ENCODE data around the gene SLC35D1. TPM values are rescaled to one million over a fixed set of nuclear protein-coding genes. Genes with fewer than 3 reads are reported as not detected.

The SLC35D1 gene
- total and polyA plus RNA-seq, 4 donors: 22.9 to 100 (median 29.5) TPM

DNA sequence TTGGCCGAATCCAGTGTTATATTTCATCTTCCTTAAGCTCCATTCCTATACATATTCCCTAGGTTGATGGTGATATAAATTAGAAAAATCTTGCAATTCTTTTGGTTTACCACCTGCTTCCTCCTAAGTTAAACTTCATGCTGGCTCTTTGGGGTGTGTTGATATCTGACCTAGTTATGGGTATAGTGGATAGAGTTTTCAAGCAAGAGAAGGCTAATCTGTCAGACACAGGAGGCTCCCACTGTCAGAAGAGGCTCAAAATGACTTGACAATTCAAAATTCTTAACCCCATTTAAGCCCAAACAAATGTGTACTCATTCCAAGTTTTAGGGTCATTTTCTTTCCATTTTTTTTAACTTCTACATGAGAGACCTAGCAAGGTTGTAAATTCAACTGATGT, 8.5 kb upstream of the SLC35D1 start:
- Histone ChIP-seq H3K4me3 (ENCODE audit: low read depth in 1 of 3, low read length in 3 of 3) (no peak overlapping the region), H3K27me3 (ENCODE audit: control insufficient read depth in 4 of 4, insufficient read depth in 4 of 4, low read length in 3 of 4) (no peaks in the 10 kb centered on the region)
- 97% methylated on average over 1 of the region's 1 CpG for WGBS

GRCh38 chr1:67061266-67061665, 7.3 kb upstream of the SLC35D1 start:
- H3K27ac ChIP-seq (ENCODE audit: low read depth in 1 of 2, low read length in 2 of 2): no peak overlapping the region
- H3K4me3 ChIP-seq (ENCODE audit: low read depth in 1 of 3, low read length in 3 of 3): no peak overlapping the region
- H3K9ac ChIP-seq (ENCODE audit: low read depth in 1 of 2, low read length in 2 of 2): no peak overlapping the region
- no peak for DNase-seq (ENCODE audit: low spot score)
- H3K27me3 ChIP-seq (ENCODE audit: control insufficient read depth in 4 of 4, insufficient read depth in 4 of 4, low read length in 3 of 4): no peaks in the 10 kb centered on the region
- 94% methylated on average over 2 of the region's 2 CpGs for WGBS
- TF ChIP-seq EGR1 (IDR thresholded peaks at IDR 0.05; ENCODE audit: low read depth in 2 of 2) (no peak), TAF1 (conservative IDR thresholded peaks at IDR 0.05) (no peak), NR2F2 (IDR thresholded peaks at IDR 0.05) (no peak), JUND (IDR thresholded peaks at IDR 0.05) (no peak), ATF3 (IDR thresholded peaks at IDR 0.05) (no peak), FOXA2 (IDR thresholded peaks at IDR 0.05) (no peak), MAX (IDR thresholded peaks at IDR 0.05) (no peak), HNF4A (conservative IDR thresholded peaks at IDR 0.05) (no peak)
- TF ChIP-seq, protein P1, sequence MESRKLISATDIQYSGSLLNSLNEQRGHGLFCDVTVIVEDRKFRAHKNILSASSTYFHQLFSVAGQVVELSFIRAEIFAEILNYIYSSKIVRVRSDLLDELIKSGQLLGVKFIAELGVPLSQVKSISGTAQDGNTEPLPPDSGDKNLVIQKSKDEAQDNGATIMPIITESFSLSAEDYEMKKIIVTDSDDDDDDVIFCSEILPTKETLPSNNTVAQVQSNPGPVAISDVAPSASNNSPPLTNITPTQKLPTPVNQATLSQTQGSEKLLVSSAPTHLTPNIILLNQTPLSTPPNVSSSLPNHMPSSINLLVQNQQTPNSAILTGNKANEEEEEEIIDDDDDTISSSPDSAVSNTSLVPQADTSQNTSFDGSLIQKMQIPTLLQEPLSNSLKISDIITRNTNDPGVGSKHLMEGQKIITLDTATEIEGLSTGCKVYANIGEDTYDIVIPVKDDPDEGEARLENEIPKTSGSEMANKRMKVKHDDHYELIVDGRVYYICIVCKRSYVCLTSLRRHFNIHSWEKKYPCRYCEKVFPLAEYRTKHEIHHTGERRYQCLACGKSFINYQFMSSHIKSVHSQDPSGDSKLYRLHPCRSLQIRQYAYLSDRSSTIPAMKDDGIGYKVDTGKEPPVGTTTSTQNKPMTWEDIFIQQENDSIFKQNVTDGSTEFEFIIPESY (IDR thresholded peaks at IDR 0.05): no peak
- no peaks in the 10 kb centered on the region for H3K36me3 ChIP-seq (ENCODE audit: control insufficient read depth in 4 of 4, insufficient read depth in 3 of 4, low read depth in 1 of 4, low read length in 3 of 4)
- no peaks in the 10 kb centered on the region for H3K4me1 ChIP-seq (ENCODE audit: control insufficient read depth in 4 of 4, insufficient read depth in 4 of 4, low read length in 3 of 4)
- H3K9me3 ChIP-seq (ENCODE audit: control insufficient read depth in 4 of 4, low read length in 3 of 4): no peaks in the 10 kb centered on the region

More for the DNA sequence above, 8.5 kb upstream of the SLC35D1 start:
- Histone ChIP-seq H3K9me3 (ENCODE audit: control insufficient read depth in 4 of 4, low read length in 3 of 4) (peaks cover 0 to under 1% (median under 1%) of the 10 kb centered on the region in 4 donors), H3K4me1 (ENCODE audit: control insufficient read depth in 4 of 4, insufficient read depth in 4 of 4, low read length in 3 of 4) (no peaks in the 10 kb centered on the region), H3K36me3 (ENCODE audit: control insufficient read depth in 4 of 4, insufficient read depth in 3 of 4, low read depth in 1 of 4, low read length in 3 of 4) (no peaks in the 10 kb centered on the region), H3K27ac (ENCODE audit: low read depth in 1 of 2, low read length in 2 of 2) (no peak overlapping the region), H3K9ac (ENCODE audit: low read depth in 1 of 2, low read length in 2 of 2) (no peak overlapping the region)
- no peak for TF ChIP-seq FOXA1 (IDR thresholded peaks at IDR 0.05)
- DNase-seq (ENCODE audit: low spot score): no peak

- no peaks in the 10 kb centered on the region for H3K36me3 ChIP-seq (ENCODE audit: control insufficient read depth in 4 of 4, insufficient read depth in 3 of 4, low read depth in 1 of 4, low read length in 3 of 4)
- no peaks in the 10 kb centered on the region for H3K9me3 ChIP-seq (ENCODE audit: control insufficient read depth in 4 of 4, low read length in 3 of 4)
- no peaks in the 10 kb centered on the region for H3K27me3 ChIP-seq (ENCODE audit: control insufficient read depth in 4 of 4, insufficient read depth in 4 of 4, low read length in 3 of 4)
- H3K27ac ChIP-seq (ENCODE audit: low read depth in 1 of 2, low read length in 2 of 2): no peak overlapping the region
- H3K4me3 ChIP-seq (ENCODE audit: low read depth in 1 of 3, low read length in 3 of 3): no peak overlapping the region
- no peak overlapping the region for H3K9ac ChIP-seq (ENCODE audit: low read depth in 1 of 2, low read length in 2 of 2)
- no peak for DNase-seq (ENCODE audit: low spot score)
- H3K4me1 ChIP-seq (ENCODE audit: control insufficient read depth in 4 of 4, insufficient read depth in 4 of 4, low read length in 3 of 4): no peaks in the 10 kb centered on the region
- 87% methylated on average over 2 of the region's 2 CpGs for WGBS
- no peak for TF ChIP-seq EGR1 (IDR thresholded peaks at IDR 0.05; ENCODE audit: low read depth in 2 of 2)
- TF ChIP-seq RXRA (IDR thresholded peaks at IDR 0.05): no peak
- TF ChIP-seq, protein P1 (IDR thresholded peaks at IDR 0.05): no peak
- TF ChIP-seq TAF1 (conservative IDR thresholded peaks at IDR 0.05): no peak
- TF ChIP-seq RAD21 (IDR thresholded peaks at IDR 0.05): no peak
- no peak for TF ChIP-seq JUND (IDR thresholded peaks at IDR 0.05)
- TF ChIP-seq GABPA (IDR thresholded peaks at IDR 0.05 in 1 of 2, conservative IDR thresholded peaks at IDR 0.05 in 1 of 2): no peak
- TF ChIP-seq, protein P2, sequence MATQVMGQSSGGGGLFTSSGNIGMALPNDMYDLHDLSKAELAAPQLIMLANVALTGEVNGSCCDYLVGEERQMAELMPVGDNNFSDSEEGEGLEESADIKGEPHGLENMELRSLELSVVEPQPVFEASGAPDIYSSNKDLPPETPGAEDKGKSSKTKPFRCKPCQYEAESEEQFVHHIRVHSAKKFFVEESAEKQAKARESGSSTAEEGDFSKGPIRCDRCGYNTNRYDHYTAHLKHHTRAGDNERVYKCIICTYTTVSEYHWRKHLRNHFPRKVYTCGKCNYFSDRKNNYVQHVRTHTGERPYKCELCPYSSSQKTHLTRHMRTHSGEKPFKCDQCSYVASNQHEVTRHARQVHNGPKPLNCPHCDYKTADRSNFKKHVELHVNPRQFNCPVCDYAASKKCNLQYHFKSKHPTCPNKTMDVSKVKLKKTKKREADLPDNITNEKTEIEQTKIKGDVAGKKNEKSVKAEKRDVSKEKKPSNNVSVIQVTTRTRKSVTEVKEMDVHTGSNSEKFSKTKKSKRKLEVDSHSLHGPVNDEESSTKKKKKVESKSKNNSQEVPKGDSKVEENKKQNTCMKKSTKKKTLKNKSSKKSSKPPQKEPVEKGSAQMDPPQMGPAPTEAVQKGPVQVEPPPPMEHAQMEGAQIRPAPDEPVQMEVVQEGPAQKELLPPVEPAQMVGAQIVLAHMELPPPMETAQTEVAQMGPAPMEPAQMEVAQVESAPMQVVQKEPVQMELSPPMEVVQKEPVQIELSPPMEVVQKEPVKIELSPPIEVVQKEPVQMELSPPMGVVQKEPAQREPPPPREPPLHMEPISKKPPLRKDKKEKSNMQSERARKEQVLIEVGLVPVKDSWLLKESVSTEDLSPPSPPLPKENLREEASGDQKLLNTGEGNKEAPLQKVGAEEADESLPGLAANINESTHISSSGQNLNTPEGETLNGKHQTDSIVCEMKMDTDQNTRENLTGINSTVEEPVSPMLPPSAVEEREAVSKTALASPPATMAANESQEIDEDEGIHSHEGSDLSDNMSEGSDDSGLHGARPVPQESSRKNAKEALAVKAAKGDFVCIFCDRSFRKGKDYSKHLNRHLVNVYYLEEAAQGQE (IDR thresholded peaks at IDR 0.05): no peak
- TF ChIP-seq, protein P3, sequence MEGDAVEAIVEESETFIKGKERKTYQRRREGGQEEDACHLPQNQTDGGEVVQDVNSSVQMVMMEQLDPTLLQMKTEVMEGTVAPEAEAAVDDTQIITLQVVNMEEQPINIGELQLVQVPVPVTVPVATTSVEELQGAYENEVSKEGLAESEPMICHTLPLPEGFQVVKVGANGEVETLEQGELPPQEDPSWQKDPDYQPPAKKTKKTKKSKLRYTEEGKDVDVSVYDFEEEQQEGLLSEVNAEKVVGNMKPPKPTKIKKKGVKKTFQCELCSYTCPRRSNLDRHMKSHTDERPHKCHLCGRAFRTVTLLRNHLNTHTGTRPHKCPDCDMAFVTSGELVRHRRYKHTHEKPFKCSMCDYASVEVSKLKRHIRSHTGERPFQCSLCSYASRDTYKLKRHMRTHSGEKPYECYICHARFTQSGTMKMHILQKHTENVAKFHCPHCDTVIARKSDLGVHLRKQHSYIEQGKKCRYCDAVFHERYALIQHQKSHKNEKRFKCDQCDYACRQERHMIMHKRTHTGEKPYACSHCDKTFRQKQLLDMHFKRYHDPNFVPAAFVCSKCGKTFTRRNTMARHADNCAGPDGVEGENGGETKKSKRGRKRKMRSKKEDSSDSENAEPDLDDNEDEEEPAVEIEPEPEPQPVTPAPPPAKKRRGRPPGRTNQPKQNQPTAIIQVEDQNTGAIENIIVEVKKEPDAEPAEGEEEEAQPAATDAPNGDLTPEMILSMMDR (IDR thresholded peaks at IDR 0.05; ENCODE audit: low read depth, low read length, missing input control): no peak
- TF ChIP-seq NR2F2 (IDR thresholded peaks at IDR 0.05): no peak
- TF ChIP-seq YY1 (IDR thresholded peaks at IDR 0.05): no peak
- TF ChIP-seq HNF4A (conservative IDR thresholded peaks at IDR 0.05): no peak
- TF ChIP-seq FOXA1 (IDR thresholded peaks at IDR 0.05): no peak
- no peak for TF ChIP-seq MAX (IDR thresholded peaks at IDR 0.05)
- no peak for TF ChIP-seq ATF3 (IDR thresholded peaks at IDR 0.05)
- no peak for TF ChIP-seq FOXA2 (IDR thresholded peaks at IDR 0.05)
- TF ChIP-seq SP1 (IDR thresholded peaks at IDR 0.05): no peak
These were observed 6.9 kb upstream of the SLC35D1 start for GRCh38 chr1:67060811-67061218.

Data from liver (tissue), 9 donors.